Mucosa of descending colon (tissue), 3 donors: ENCODE data around the gene DARS2. TPM values are rescaled to one million over a fixed set of nuclear protein-coding genes. Genes with fewer than 3 reads are reported as not detected.

Experiments
- ATAC-seq: fragments of 200-7000 bp; cut with Tn5 transposase; one replicate; pipeline ENCODE4 v1.9.1; 2020; ENCODE audit warnings: mild to moderate bottlenecking, moderate library complexity
- DNase-seq, 3 donors: peaks; one replicate each; pipeline ENCODE4 v3.0.0-alpha.2; 2020
- H3K36me3 ChIP-seq: fragments of 200-600 bp; one replicate; pipeline ENCODE4 v1.8.0; 2021; ENCODE audit warnings: low read depth, mild to moderate bottlenecking
- H3K4me1 ChIP-seq: fragments of 200-600 bp; one replicate; pipeline ENCODE4 v1.8.0; 2021; ENCODE audit warnings: low read depth, mild to moderate bottlenecking
- H3K4me3 ChIP-seq: fragments of 200-600 bp; one replicate; pipeline ENCODE4 v1.8.0; 2021; ENCODE audit warnings: mild to moderate bottlenecking
- H3K9me3 ChIP-seq: fragments of 200-600 bp; one replicate; pipeline ENCODE4 v1.8.0; 2021; ENCODE audit warnings: mild to moderate bottlenecking
- intact Hi-C, 2 donors: fragments of 100-400 bp; cut with DNase I in 1 of 2; cut with micrococcal nuclease in 1 of 2; formaldehyde crosslinking; loops; one replicate each; pipeline versions ENCODE4 v1.11.0 to v1.11.1; 2022; cut with DNase I, micrococcal nuclease
- total RNA-seq, 3 donors: library from RNA; stranded (reverse); fragmentation: NEBNext Ultra II Directional in 2 of 3; extraction: Animal tissue kit (Norgen Biotek cat#: 25700) in 2 of 3; gene quantifications; one replicate each; pipeline versions ENCODE4 v1.2.1 to v1.2.4, GENCODE V29; 2021 to 2023
- TF ChIP-seq, protein P1 (sequence below): fragments of 200-600 bp; IDR thresholded peaks from one replicate; pipeline ENCODE4 v1.8.0; 2022; ENCODE audit warnings: antibody characterized with exemption, mild to moderate bottlenecking
- donor health status: DM: no; HTN: no; CAD: no; lungs with moderate emphysema.
- donor health status: DM: no; HTN: no; CAD: no.
- donor health status: DM: no; HTN: yes; CAD: no.

DARS2 gene
- total RNA-seq, 3 donors from 2014 or later = 15.2 to 29.4 (median 21.6) TPM

- H3K36me3 ChIP-seq = no peaks in the 10 kb centered on the region
- TF ChIP-seq, protein P1, sequence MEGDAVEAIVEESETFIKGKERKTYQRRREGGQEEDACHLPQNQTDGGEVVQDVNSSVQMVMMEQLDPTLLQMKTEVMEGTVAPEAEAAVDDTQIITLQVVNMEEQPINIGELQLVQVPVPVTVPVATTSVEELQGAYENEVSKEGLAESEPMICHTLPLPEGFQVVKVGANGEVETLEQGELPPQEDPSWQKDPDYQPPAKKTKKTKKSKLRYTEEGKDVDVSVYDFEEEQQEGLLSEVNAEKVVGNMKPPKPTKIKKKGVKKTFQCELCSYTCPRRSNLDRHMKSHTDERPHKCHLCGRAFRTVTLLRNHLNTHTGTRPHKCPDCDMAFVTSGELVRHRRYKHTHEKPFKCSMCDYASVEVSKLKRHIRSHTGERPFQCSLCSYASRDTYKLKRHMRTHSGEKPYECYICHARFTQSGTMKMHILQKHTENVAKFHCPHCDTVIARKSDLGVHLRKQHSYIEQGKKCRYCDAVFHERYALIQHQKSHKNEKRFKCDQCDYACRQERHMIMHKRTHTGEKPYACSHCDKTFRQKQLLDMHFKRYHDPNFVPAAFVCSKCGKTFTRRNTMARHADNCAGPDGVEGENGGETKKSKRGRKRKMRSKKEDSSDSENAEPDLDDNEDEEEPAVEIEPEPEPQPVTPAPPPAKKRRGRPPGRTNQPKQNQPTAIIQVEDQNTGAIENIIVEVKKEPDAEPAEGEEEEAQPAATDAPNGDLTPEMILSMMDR = no peak
- peaks cover 3% of the 10 kb centered on the region for H3K4me1 ChIP-seq
- no peak overlapping the region for H3K4me3 ChIP-seq
- no peak for ATAC-seq
- no peak for DNase-seq
- intact Hi-C loops = loop anchor here in 1 of 2 donors (10.0 kb wide), 1 partner anchor 403 kb away; no protein-coding TSS in a partner anchor
- no peaks in the 10 kb centered on the region for H3K9me3 ChIP-seq
Measured at GRCh38 chr1:173827611-173828010, 3.1 kb downstream of the DARS2 start.

- Histone ChIP-seq H3K36me3 (no peaks in the 10 kb centered on the region), H3K4me3 (no peak overlapping the region), H3K9me3 (no peaks in the 10 kb centered on the region), H3K4me1 (no peaks in the 10 kb centered on the region)
- TF ChIP-seq, protein P1 = no peak
- ATAC-seq (no peak), DNase-seq (no peak)
- intact Hi-C loops = no loop called here
Measured at GRCh38 chr1:173832748-173833147, 8.3 kb downstream of the DARS2 start.

DNA sequence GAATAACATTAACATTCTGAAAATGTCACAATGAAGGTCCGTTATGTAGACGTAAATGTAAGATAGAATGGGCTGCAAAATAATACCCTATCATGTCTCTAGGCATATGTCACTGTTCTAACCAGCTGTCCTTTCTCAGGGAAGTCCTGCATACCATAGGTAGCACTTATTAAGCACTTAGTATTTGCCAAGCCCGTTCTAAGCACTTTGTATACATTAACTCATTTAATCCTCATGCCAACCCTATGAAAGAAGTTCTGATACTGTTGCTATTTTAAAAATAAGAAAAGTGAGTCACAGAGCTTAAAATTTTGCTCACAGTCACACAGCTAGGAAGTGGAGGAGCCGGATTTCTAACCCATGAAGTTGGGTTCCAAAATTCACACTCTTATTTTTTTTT, 27.6 kb downstream of the DARS2 start:
- intact Hi-C loops = no loop called here
- no peaks in the 10 kb centered on the region for H3K4me1 ChIP-seq
- H3K36me3 ChIP-seq = no peaks in the 10 kb centered on the region
- TF ChIP-seq, protein P1 = no peak
- H3K4me3 ChIP-seq = no peak overlapping the region
- DNase-seq (no peak), ATAC-seq (no peak)
- H3K9me3 ChIP-seq = no peaks in the 10 kb centered on the region

GRCh38 chr1:173853074-173853473, 28.6 kb downstream of the DARS2 start:
- ATAC-seq (no peak), DNase-seq (no peak)
- Histone ChIP-seq H3K4me3 (no peak overlapping the region), H3K36me3 (no peaks in the 10 kb centered on the region), H3K4me1 (no peaks in the 10 kb centered on the region), H3K9me3 (no peaks in the 10 kb centered on the region)
- intact Hi-C loops = no loop called here
- TF ChIP-seq, protein P1 = no peak

DNA sequence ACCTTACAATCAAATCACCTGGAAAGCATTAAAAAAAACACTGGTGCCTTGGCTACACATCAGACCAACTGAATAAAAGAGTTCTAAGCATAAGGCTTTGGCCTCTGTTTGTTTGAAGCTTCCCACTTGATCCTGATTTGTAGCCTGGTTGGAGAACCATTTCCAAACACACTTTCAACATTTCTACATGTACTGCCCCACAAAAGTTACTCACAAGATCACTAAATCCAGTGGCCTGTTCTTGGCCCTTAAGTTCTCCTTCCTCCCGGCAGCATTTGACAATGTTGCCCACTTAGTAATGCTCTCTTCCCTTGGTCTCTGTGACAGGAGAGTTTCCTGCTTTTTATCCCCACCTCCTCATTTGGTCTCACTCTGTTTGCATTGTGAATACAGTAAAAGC, 31.5 kb downstream of the DARS2 start:
- Histone ChIP-seq H3K36me3 (no peaks in the 10 kb centered on the region), H3K4me3 (no peak overlapping the region), H3K4me1 (no peaks in the 10 kb centered on the region), H3K9me3 (no peaks in the 10 kb centered on the region)
- no peak for ATAC-seq
- TF ChIP-seq, protein P1 = no peak
- intact Hi-C loops = no loop called here
- no peak for DNase-seq

GRCh38 chr1:173856903-173857302, 32.4 kb downstream of the DARS2 start:
- H3K36me3 ChIP-seq = no peaks in the 10 kb centered on the region
- intact Hi-C loops = no loop called here
- no peaks in the 10 kb centered on the region for H3K9me3 ChIP-seq
- H3K4me1 ChIP-seq = no peaks in the 10 kb centered on the region
- DNase-seq (no peak), ATAC-seq (no peak)
- H3K4me3 ChIP-seq = no peak overlapping the region
- TF ChIP-seq, protein P1 = no peak
